ENCODE results near the gene SPOUT1.
"Not testable (repeated sequence)": the region's sequence is repeated elsewhere in the genome, so short reads cannot be mapped to it uniquely, and the experiment has no call there.

SPOUT1 gene

DNA sequence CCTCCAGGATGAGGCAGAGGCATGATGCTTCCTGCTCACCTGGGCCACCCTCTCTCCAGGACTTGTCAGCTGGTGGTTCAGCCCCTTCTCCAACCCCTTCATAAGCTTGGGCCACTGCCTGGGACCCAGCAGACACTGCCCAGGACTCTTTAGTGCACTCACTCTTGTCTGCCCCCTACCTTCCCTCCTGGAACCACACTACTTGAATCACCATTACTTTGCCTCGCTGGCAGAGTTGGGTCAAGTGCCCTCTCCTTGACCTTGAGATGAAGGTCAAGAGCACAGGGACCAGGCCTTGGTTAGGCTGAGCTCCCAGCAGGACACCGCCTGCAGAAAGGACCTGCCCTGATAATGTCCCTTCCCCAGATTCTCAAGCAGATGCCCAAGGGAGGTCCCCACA, 19.8 kb downstream of the SPOUT1 start:
- no peak for DNase-seq (ENCODE audit: low spot score)

DNA sequence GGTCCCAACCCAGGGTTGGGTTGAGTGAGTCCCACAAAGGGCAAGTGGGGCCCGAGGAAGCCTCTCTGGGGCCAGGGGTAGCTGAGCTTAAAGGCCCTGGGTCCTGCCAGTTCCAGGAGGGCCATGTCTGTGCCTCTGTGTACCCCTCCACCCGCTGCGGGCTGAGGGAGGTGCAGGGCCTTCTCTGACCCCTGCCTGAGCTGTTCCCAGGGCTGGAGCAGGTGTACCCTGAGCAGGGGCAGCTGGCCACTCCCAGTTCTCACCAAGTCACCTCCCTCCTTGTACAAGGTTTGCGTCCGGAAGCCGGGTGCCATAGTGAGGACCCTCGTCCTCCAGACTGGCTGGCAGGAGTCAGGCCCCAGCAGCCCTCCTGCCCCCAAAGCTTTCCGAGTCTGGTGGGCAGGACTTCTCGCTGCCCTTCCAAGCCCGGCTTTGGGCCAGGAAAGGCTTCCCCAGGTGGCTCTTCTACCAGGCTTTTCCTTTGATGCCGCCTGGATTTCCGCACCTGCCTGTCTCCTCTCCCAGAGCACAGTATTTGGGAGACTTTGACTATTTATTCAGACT, 20.5 kb downstream of the SPOUT1 start:
- DNase-seq (ENCODE audit: low spot score): no peak

DNA sequence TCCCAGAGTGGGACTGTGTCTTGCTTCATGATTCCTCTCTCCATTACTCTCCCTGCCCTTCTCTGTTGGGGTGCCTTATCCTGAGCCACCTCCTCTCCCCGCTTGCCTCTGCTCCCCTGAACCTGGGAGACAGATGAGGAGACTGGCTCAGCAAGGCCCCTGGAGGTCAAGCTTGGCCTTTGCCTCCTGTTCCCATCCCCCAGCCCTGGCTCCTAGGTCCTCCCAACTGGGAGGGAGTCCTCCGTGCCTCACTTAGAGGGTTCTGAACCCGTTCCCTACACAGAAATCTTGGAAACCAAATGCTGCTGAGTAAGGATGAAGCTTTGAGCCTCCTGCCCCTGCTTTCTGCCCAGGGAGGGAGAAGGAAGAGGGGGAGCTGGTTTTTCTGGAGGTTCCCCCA, 21.1 kb downstream of the SPOUT1 start:
- no peak for DNase-seq (ENCODE audit: low spot score)

DNA sequence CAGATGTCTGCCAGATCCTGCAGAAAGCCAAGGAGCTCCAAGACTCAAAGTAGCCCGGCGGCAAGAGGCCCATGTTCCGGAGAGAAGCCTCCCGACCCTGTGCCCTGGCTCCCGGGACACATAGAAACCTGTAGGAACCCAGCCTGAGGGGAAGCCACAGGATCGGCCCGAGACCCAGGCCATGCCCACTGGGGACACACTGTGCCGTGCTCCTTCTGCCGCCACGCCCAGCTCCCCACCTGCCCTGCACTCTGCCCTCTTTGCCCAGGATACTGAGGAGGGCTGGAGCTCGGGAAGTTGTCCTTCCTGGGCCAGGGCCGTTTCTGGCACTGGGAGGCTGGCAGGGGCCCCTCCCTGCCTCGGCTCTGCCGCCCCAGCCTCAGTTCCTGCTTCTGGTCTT, 21.8 kb downstream of the SPOUT1 start:
- DNase-seq (ENCODE audit: low spot score): no peak

DNA sequence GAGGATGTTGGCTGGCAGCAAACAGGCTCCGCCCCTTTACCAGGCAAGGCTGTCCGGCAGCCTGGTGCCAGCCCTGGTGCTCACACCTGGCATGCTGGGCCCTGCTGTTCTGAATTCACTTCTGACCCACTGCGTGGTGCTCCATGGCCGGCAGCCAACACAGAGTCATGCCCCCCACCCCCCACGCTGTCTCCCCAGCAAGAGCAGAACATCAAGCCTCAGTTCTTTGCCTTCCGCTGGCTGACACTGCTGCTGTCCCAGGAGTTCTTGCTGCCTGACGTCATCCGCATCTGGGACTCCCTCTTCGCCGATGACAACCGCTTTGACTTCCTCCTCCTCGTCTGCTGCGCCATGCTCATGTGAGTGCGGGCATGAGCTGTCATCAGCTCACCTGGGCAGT, 23.9 kb downstream of the SPOUT1 start:
- no peak for DNase-seq (ENCODE audit: low spot score)

DNA sequence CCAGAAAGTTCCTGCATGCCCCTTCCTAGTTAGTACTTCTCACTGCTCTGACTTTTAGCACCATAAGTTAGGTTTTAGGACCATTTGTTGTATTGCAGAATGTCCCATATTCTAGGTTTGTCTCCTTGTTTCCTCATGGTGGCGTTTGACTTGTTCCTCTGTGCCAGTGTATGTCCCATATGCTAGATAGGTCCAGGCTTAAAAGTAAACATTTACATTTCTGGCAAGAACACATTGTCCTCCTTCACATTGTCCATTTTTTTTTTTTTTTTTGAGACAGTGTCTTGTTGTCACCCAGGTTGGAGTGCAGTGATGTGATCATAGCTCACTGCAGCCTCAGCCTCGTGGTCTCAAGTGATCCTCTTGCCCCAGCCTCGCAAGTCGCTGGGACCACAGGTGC, 27.1 kb downstream of the SPOUT1 start:
- no peak for DNase-seq (ENCODE audit: low spot score)

DNA sequence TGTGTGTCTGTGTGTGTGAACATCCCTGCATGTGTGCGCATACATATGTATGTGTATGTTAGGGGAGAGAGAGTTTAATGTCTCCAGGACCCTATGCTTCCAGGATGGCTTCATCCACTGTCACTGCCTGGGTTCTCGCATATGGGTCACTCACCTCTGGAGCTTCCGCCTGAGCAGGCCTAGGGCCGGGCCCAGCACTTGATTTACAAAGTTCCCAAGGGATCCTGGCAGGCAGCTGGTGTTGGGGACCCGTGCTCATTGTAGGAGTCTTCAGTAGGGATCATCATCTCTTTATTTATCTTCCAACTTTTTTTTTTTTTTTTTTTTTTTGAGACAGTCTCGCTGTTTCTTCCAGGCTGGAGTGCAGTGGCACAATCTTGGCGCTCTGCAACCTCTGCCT, 29.5 kb downstream of the SPOUT1 start:
- DNase-seq (ENCODE audit: low spot score): no peak

DNA sequence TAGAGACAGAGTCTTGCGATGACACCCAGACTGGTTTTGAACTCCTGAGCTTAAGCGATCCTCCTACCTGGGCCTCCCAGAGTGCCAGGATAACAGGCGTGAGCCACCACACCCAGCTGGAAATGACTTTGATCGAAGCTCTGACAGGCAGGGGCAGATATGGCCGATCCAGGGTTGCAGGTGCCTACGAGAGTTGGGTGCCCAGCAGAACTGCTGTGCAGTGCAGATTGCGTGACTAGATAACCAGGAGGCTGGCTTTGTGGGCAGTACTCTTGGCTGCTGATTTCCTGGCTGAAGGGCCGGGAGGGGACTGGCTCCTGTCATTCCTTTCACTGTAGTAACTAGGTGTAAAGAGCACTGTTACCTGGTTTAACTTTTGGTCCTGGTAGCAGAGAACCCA, 30.7 kb downstream of the SPOUT1 start:
- DNase-seq (ENCODE audit: low spot score): no peak

DNA sequence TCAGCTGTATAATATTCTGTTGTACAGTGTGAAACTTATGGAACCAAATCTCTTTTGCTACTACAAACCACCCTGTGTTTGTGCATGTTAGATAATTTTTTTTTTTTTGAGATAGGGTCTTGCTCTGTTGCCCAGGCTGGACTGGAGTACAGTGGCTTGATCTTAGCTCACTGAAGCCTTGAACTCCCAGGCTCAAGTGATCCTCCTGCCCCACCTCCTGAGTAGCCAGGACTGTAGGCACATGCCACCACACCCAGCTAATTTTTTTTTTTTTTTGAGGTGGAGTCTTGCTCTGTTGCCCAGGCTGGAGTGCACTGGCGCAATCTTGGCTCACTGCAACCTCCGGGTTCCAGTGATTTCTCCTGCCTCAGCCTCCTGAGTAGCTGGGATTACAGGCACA, 34.6 kb downstream of the SPOUT1 start:
- not testable (repeated sequence) for DNase-seq (ENCODE audit: low spot score)

DNA sequence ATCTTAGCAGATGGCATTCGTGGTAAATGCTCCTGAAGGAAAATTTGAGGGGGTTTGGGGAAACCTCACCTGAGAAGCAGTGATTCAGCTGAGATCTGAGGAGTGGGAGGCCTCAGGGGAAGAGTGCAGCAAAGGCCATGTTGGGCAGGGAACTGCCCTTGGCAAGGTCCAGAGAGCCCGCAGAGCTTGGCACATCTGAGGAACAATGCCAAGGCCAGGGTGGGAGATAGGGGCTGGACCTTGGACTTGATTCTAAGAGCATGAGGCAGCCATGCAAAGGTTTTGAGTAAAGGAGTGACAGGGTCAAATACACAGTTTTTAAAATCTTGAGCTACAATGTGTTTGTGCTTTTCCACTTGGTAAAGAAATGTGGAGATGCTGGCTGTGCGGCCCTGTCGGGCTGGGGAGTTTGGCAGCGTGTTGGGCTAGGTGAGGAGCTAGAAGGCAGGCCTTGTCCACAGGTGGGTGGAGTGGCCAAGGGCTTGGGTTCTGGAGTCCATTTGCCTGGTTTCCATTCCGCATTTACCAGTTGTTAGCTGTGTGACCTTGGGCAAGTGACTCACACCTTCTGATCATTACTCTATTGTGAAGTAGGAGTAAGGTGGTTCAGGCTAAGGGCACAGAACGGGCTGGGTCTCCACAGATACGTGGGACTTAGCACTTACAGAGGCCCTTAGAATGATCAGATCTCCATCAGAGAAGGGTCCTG, 36.5 kb downstream of the SPOUT1 start:
- no peak for DNase-seq (ENCODE audit: low spot score)

DNA sequence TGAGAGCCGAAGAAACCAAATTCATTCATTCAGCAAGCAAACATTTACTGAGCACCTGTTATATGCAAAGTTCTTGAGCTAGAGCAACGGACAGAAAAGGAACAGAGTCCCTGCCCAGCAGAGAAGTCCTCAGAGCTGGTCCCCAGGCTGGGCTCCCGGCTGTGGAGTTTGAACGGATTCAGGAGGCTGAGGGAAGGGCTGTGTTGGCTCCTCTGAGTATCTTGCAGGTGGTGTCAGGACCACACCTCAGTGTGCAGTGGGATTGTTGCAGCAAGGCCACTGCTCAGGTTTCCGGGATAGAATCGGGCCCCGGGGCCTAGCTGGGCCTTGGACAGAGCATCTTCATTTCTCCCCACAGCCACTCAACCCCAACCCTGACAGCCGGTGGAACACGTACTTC, 37.5 kb downstream of the SPOUT1 start:
- no peak for DNase-seq (ENCODE audit: low spot score)

DNA sequence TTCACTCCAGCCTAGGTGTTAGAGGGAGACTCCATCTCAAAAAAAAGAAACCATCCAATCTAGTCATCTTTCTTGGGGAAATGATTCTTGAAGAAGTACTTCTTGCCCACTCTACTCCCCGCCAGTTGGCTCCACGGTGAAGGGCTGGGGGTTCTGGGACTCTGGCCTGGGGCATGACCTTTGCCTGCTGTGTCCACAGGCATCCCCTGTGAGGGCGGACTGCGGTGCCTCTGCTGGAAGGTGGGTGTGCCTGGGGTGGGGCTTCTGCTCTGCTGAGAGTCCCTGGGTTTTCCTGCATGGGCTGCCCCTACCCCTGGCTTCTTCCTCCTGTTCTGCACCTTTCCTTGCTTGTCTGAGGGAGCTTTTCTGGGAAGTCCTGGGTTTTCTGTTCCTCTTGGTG, 39.1 kb downstream of the SPOUT1 start:
- no peak for DNase-seq (ENCODE audit: low spot score)

DNA sequence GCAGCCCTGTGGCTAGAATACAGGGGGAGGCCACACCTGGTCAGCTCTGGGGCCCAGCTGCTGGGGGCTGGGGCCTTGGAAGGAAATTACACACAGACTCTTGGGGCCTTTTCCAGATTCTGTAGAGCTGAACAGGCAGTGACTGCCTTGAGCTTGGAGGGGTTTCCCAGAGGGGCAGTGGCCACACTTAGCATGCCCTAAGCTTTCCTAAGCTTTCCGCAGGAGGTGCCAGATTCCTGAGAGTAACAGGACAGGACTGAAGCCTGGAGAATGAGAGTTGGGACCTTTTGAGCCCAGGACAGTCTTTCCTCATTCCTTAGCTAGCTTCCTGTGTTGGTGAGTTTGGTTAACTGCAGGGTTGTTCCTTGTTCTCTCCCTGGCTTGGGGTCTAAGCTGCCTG, 41.1 kb downstream of the SPOUT1 start:
- no peak for DNase-seq (ENCODE audit: low spot score)

DNA sequence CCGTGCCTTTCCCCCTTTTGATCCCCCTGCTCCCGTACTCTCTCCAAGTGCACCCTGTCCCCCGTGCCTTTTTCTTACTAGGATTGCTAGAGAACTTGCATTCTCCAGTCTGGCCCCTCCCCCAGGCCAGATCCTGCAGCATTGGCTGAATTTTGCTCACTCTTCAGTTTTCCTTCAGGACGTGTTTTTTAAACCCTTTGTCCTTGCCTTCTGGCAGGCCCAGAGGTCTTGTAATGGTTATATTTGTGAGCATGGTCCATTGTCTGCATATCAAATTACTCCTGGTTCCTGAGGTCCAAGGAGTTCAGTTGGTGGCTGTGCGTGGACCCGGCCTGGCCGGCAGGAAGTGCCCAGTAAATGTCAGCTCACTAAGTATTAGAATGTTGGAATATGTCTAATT, 41.9 kb downstream of the SPOUT1 start:
- DNase-seq (ENCODE audit: low spot score): no peak

DNA sequence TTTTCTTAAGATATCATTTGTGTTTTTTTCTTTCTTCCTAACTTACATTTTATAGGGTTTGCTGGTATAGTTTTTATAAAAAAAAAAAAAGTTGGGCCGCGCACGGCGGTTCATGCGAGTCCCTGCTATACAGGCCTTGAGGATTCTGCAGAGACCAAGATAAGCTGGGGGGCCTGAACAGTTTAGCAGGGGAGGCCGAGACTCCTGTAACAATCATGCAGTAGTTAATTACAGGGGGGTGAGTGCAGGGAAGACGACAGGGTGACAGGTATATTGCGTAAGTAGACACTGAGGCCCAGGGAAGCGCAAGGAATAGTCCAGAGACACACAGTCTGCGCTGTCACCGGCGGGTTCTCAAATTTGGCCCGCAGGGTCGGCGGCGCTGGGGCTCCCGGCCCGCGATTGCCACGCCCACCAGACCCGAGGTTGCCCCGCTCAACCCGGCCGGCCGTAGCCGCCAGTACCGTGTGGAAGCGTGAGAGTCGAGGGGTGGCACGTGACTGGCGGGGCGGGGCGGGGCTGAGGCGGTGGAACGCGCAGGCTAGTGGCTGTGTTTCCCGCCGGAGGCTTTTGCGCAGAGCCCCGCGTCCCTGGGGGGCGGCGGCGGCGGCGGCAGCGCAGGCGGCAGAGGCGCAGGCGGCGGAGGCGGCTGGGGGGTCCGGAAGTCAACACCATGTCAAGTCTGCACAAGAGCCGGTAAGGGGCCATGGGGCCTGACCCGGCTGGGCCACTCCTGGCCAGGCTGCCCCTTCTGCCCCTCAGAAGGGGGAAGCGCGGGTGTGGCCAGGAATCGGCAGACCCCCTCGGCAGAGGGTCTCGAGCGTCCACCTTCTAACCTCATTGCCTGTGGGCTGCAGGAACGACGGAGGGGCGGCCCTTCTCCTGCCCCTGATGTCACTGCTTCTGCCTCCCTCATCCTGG, 42.7 kb downstream of the SPOUT1 start, which contains the start of gene TBC1D13:
Gene TBC1D13, plus strand, starts transcription at position 573 of the 921 bp plus-strand sequence. Its CDS starts 101 bp downstream, at position 674.
- DNase-seq (ENCODE audit: low spot score): peak; percentile 96

DNA sequence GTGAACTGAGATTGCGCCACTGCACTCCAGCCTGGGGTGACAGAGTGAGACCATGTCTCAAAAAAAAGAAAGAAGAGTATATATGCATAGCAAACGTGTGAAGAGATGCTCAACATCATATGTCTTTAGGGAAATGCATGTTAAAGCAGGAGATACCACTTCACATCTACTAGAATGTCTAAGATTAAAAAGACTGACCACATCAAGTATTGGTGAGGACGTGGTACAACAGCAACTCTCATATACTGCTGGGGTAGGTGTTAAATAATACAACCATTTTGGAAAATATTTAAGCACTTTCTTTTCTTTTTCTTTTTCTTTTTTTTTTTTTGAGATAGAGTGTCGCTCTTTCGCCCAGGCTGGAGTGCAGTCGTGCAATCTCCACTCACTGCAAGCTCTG, 44.2 kb downstream of the SPOUT1 start:
- no peak for DNase-seq (ENCODE audit: low spot score)

DNA sequence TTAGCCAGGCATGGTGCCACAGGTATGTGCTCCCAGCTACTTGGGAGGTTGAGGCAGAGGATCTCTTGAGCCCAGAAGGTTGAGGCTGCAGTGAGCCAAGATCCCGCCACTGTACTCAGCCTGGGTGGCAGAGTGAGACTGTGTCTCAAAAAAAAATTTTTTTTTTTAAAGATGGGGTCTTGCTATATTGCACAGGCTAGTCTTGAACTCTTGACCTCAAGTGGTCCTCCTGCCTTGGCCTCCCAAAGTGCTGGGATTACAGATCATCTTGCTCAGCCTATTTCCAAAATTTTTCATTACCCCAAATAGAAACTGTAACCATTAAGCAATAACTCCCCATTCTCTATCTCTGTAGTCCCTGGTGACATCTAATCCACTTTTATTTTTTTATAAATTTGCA, 46.9 kb downstream of the SPOUT1 start:
- no peak for DNase-seq (ENCODE audit: low spot score)

DNA sequence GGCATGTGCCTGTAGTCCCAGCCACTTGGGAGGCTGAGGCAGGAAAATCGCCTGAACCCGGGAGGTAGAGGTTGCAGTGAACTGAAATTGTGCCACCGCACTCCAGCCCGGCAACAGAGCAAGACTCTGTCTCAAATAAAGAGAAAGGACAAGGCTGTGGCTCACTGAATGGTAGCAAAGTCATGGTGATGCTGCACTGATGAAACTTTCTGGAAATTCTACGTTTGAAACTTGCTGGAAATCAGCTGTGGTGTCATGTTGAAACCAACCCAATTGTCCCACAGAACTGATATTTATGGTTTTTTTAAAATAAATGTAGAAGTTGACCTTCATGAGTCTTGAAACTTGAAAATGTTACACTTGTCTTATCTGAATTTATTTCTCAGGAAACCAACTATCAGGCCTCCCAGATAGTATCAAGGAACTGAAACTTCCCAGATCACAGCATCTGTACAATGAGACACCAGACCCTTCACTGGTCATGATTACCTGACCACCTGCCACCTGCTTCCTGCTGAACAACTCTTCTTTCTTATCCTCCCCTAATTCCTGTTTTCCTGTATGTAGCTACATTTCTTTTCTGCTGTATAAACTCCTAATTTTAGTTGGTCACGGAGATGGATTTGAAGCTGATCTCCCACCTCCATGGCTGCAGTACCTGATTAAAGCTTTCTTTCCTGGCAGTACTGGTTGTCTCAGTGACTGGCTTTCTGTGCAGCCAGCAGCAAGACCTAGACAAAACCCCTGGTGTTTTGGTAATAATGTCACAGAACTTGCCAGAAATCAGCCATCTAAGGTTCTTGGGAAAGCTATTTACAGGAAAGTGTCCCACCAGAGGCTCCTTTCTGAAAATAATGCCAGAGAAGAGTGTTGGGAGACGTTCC, 48.2 kb downstream of the SPOUT1 start:
- no peak for DNase-seq (ENCODE audit: low spot score)

DNA sequence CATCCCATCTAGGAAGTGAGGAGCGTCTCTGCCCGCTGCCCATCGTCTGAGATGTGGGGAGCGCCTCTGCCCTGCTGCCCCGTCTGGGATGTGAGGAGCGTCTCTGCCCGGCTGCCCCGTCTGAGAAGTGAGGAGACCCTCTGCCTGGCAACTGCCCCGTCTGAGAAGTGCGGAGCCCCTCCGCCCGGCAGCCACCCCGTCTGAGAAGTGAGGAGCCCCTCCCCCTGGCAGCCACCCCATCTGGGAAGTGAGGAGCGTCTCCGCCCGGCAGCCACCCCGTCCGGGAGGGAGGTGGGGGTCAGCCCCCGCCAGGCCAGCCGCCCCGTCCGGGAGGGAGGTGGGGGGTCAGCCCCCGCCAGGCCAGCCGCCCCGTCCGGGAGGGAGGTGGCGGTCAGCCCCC, 49.5 kb downstream of the SPOUT1 start:
- not testable (repeated sequence) for DNase-seq (ENCODE audit: low spot score)

DNA sequence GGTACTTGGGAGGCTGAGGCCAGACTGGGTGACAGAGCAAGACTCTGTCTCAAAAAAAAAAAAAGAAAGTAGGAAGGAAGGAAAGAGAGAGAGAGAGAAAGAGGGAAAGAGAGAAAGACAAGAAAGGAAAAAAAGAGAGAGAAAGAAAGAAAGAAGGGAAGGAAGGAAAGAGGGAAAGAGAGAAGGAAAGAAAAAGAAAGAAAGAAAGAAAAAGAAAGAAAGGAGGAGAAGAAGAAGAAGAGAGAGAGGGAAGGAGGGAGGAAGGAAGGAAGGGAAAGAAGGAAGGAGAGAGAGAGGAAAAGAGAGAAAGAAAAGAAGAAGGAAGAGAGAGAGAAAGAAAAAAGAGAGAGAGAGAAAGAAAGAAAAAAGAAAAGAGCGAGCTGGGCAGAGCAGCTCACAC, 54.8 kb downstream of the SPOUT1 start:
- no peak for DNase-seq (ENCODE audit: low spot score)

DNA sequence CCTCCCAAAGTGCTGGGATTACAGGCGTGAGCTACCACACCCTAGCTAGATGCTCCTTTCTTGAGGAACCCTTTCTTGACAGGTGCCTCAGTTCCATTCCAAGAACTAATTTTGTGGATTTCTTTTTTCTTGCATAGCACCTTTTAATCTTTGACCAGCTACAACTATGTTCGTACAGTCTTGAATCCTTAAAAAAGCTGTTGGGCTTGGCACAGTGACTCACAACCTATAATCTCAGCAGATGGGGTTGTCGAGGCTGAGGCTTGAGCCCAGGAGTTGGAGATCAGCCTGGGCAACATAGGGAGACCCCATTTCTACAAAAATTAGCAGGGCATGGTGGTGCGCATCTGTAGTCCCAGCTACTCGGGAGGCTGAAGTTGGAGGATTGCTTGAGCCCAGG, 56.5 kb downstream of the SPOUT1 start:
- DNase-seq (ENCODE audit: low spot score): no peak
